Umbilical cord (tissue), 2 donors: ENCODE results near the gene N4BP2. TPM values are rescaled to one million over a fixed set of nuclear protein-coding genes. Genes with fewer than 3 reads are reported as not detected.

Experiments
- DNase-seq: peaks from one replicate; pipeline ENCODE4 v3.0.0-alpha.2; 2015; ENCODE audit warnings: low spot score
- total RNA-seq: library from RNA; depleted of rRNA; stranded (reverse); fragments of >200 nt; gene quantifications from one replicate; pipeline ENCODE4 v1.2.3, GENCODE V29; 2014; ENCODE audit warnings: low replicate concordance; ENCODE audit not compliant: insufficient read depth

N4BP2 gene
- total RNA-seq, 1 donor from 2014 or later: 20.9 TPM

- DNase-seq: no peak
Observed at GRCh38 chr4:40152637-40153036, 96.0 kb downstream of the N4BP2 start.

DNA sequence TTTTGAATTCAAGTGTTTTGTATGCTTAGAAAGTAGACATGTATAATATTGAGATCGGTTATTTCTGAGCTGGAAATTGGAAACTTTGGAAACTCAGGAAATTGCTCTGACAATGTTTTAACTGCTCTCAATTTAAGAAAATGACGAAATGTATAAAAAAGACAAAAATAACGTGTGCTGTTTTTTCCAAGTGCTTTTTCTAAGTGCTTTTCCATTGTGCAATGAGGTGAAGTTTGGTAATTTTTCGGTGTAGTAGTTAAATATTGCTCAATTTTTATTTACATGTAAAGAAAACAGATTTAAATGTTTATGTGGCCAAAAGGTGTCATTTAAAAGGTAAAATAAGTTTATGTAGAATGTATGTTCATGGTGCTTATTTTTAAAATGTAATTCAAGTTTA lies 100.8 kb downstream of the N4BP2 start:
- no peak for DNase-seq

GRCh38 chr4:40160258-40160657 lies 103.6 kb downstream of the N4BP2 start:
- no peak for DNase-seq

DNA sequence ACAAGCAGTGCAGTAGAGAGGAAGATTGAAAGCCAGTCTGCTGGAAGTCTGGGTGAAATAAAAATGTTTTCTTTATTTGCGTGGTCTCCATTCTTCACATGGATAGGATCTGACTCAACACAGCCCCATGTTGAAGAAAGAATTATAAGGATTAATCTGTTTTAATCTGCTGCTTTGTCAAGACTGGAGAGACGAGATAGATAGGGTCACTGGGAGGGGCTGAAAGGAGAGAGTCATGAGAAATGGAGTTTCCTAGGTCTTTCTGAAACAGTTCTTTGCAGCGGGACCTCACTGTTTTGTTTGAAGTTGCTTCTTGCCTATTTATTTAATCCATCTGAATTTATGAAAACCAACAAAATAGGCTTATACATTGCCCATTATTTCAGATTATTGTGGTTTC lies 107.8 kb downstream of the N4BP2 start:
- DNase-seq: no peak

DNA sequence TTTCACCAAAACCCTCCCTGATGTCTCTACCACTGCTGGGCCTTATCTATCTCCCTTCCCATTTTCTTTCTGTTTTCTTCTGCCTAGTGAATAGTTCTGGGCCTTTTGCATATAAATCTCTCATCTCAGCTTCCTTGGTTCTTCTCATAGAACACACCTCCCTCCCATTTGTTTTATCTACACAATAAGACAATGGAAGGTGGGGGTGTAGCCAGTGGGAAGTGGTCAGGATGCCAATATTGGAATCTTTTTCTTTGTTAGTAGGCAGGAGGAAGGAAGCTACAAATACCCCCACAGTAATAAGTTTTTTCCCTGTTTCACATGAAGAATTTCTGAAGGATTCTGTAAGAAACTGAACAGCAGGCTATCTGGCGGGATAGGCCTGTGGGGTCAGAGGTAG lies 109.3 kb downstream of the N4BP2 start:
- DNase-seq: no peak

GRCh38 chr4:40168070-40168469 lies 111.4 kb downstream of the N4BP2 start:
- DNase-seq: no peak

GRCh38 chr4:40170588-40170987 lies 113.9 kb downstream of the N4BP2 start:
- no peak for DNase-seq

- DNase-seq: no peak
Observed at GRCh38 chr4:40173470-40173875, 116.8 kb downstream of the N4BP2 start.

GRCh38 chr4:40176602-40177001 lies 120.0 kb downstream of the N4BP2 start:
- DNase-seq: peak; percentile 15

DNA sequence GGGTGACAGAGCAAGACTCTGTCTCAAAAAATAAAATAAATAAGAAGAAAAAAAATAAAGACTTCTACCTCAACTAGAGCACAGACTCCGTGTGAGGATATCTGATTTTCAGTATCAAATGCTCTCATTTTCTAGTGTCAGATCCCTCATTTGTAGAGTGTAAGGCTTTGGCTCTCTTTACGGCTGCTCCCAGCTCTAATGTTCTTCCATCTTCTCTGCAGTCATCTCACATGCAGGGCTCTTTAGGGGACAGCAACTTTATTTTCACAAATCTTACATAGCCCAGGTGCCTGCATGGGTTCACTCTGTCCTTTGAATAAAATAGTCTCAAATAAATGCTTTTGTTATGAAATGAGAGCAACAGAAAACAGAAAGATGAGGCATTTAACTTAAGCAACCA lies 120.9 kb downstream of the N4BP2 start:
- no peak for DNase-seq

GRCh38 chr4:40178672-40179071 lies 122.0 kb downstream of the N4BP2 start:
- DNase-seq: peak; percentile 7

GRCh38 chr4:40179360-40179759 lies 122.7 kb downstream of the N4BP2 start:
- no peak for DNase-seq

GRCh38 chr4:40180356-40180755 lies 123.7 kb downstream of the N4BP2 start:
- DNase-seq: no peak

DNA sequence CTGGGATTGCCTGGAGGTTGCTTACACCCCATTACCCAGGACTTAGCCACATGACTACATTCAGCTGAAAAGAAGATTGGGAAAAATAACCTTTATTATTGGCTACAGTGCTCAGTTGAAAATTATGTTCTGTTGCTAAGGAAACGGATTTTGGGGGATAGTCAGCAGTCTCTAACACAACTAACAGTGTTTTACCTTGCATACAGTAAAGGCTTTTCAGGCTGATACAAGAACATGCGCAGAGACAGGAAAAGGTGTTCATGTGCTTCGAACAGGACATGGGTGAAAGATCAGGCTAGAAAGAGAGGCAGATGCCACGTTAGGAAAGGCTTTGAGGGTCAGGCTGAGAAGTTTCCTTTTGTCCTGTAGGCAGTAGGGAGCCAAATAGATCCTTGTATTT lies 125.4 kb downstream of the N4BP2 start:
- no peak for DNase-seq

- no peak for DNase-seq
Observed at GRCh38 chr4:40182954-40183353, 126.3 kb downstream of the N4BP2 start.

GRCh38 chr4:40183615-40184411 lies 127.2 kb downstream of the N4BP2 start:
- DNase-seq: no peak

- DNase-seq: peak; percentile 42
Observed at GRCh38 chr4:40185830-40186664, 129.4 kb downstream of the N4BP2 start.

GRCh38 chr4:40186665-40187014 lies 130.0 kb downstream of the N4BP2 start:
- DNase-seq: no peak

- no peak for DNase-seq
Observed at GRCh38 chr4:40187386-40187906, 130.8 kb downstream of the N4BP2 start.

DNA sequence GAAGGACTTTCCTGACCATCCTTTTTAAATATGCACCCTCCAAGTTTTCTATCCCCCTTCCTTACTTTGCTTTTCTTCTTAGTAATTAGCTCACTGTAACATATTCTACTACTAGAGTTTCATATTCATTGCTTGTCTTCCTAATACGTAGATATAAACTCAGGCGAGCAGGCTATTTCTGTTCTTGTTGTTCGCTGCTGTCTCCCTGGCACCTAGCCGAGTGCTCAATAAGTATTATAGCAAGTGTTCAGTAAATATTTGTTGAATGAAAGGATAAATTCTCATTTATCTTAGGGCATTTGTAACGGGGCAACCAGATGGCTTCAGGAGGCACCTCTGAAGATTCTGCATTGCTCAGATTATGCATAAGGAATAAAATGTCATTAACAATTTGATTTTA lies 133.4 kb downstream of the N4BP2 start:
- no peak for DNase-seq

DNA sequence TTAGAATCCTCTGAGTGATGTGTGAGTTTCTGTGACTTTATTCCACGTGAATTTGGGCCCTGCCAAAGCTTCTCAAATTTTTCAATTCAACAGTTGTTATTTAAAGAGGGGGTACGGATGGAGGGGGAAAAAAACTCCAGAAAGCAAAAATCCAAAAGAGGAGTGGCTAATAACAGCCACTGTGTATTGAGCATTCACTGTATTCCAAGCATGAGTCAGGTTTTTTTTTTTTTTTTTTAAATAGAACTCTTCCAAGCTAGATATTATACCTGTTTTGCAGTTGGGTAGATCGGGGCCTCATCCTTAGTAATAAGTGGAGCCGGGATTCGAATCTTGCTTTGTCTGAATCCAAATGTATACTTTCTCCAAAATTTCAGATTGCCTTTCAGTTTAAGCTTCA lies 133.8 kb downstream of the N4BP2 start:
- no peak for DNase-seq

DNA sequence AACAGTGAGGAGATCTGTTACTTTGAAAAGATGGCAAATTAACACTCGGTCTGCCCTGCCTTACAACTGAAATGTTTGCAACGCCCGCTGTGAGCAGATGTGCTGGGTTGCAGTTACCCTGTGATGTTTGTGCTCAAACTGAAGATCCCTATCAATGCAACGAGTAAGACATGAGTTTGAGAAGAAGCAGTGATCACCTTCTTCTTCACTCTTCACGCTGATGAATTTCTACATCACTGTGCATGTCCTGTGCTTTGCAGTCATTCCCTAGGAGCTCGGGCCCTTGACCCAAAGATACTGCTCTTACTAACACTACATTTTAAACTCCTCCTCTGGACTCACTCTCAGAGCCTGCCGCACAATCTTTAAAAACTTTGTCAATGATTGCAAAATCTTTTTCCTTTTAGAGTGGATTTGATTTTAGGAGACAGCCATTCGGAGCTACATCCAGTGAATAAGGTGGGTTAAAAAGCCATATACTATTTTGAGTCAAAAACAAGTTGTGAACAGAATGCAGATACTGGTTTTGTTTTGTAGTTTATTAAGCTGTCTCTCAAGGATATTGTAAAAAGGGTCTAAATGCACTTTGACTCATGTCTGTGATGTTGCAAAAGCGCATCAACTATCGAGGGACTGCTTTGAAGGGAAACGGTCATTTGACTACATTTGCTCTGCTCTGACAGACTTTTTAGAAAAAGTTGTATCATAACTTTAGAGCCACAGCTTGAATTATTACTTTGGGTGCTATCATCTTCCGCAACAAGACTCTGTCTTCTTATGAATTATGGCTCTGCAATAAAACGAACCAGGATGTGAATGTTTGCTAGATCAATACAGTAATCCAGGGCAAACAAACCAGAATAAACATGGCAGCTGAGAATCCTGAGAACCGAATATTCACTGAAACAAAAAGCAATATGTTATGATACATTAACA lies 134.5 kb downstream of the N4BP2 start:
- DNase-seq: no peak
